Measurements from ENCODE around the gene MYMX. TPM values are rescaled to one million over a fixed set of nuclear protein-coding genes. Genes with fewer than 3 reads are reported as not detected.

The MYMX gene
- total RNA-seq, 1 donor from 2014 or later, result not detected

DNA sequence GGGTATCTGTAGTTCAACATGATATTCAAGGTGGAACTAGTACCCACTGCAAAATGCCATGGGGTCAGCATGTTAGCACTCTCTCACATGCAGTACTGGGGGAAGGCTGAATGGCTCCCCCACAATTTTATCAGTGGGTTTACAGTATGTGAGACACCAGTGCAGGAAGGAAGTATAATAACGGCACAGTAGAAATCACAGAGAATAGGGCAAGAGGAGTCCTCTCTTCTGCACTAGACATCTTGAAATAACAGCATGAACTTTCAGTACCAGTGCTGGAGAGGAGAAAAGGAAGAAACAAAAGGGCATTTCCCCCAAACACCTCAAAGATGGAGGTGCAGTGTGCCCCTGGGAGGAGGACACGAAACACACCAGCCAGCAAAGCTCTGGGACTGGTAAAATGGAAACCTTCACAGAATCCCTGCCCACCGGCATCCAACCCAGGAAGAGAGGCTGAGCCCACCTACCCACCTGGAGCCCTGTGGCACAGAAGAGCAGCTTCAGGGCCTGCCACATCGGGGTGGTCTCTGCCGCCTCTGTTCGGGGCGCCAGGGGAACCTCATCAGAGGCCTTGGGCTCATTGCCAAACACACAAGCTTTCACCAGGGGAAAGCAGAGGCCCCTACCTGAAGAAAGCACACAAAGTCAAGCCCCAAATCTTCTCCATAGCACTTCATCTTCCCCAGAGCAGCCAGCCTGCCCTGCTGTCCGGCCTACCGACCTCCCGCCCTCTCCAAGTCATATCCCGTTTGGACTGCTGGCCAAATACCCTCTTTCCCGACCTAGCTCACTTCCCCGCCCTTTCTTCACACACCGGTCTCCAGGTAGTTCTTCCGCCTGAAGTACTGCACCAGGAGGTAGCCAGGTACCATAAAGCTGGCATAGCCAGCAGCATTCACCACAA lies 39.4 kb downstream of the MYMX start:
- no peak for DNase-seq (ENCODE audit: low read depth)
- no peaks in the 10 kb centered on the region for H3K9me3 Mint-ChIP-seq (ENCODE audit: unreplicated experiment)
- Histone ChIP-seq H3K27me3 (ENCODE audit: insufficient read depth, low read length) (no peaks in the 10 kb centered on the region), H3K79me2 (ENCODE audit: insufficient read depth, low read length) (peaks cover 57% of the 10 kb centered on the region), H3K36me3 (ENCODE audit: insufficient read depth, low read length) (peaks cover 32% of the 10 kb centered on the region), H3K27ac (ENCODE audit: low read depth, low read length) (peak overlapping the region; percentile 68), H4K20me1 (ENCODE audit: insufficient read depth, low read length) (peaks cover 58% of the 10 kb centered on the region), H3K4me2 (ENCODE audit: low read length) (peak overlapping the region; percentile 100), H3K4me3 (ENCODE audit: insufficient read depth, low read depth, low read length) (peak overlapping the region; percentile 85), H2AFZ (ENCODE audit: low read depth, low read length) (no peak overlapping the region), H3K9me3 (ENCODE audit: insufficient read depth, low read depth, low read length) (no peaks in the 10 kb centered on the region), H3K9ac (ENCODE audit: low read length) (peak overlapping the region; percentile 90), H3K4me1 (ENCODE audit: insufficient read depth, low read length) (peaks cover 17% of the 10 kb centered on the region)
- H3K36me3 Mint-ChIP-seq (ENCODE audit: low read depth, unreplicated experiment), result peaks cover 19% of the 10 kb centered on the region
- H3K4me3 Mint-ChIP-seq (ENCODE audit: unreplicated experiment), result peak overlapping the region; percentile 93
- H3K27ac Mint-ChIP-seq (ENCODE audit: unreplicated experiment), result peak overlapping the region; percentile 45
- FAIRE-seq, result no peak
- H3K4me1 Mint-ChIP-seq (ENCODE audit: low read depth, unreplicated experiment), result peaks cover 41% of the 10 kb centered on the region
- no peak for TF ChIP-seq EZH2 (IDR thresholded peaks at IDR 0.05; ENCODE audit: insufficient read depth, low read length)
- TF ChIP-seq CTCF (IDR thresholded peaks at IDR 0.05; ENCODE audit: insufficient read depth, low read depth, low read length), result no peak
- H3K27me3 Mint-ChIP-seq (ENCODE audit: low read depth, unreplicated experiment), result no peaks in the 10 kb centered on the region

DNA sequence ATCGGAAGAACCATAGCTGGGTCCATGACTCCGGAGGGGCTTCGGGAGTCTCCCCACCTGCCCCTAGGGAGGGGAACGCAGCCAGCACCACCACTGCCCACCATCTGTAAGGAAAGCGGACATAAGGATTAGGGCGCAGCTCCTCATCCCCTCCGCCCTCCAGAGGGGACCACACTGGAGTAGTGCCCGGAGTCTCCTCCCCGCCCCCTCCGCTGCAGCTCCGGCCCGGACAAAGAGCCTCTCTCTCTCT lies 40.0 kb downstream of the MYMX start:
- peak overlapping the region; percentile 67 for H2AFZ ChIP-seq (ENCODE audit: low read depth, low read length)
- peaks cover 51% of the 10 kb centered on the region for H3K79me2 ChIP-seq (ENCODE audit: insufficient read depth, low read length)
- Mint-ChIP-seq H3K4me1 (ENCODE audit: low read depth, unreplicated experiment) (peaks cover 37% of the 10 kb centered on the region), H3K9me3 (ENCODE audit: unreplicated experiment) (no peaks in the 10 kb centered on the region), H3K27ac (ENCODE audit: unreplicated experiment) (peak overlapping the region; percentile 45), H3K36me3 (ENCODE audit: low read depth, unreplicated experiment) (peaks cover 14% of the 10 kb centered on the region), H3K27me3 (ENCODE audit: low read depth, unreplicated experiment) (no peaks in the 10 kb centered on the region), H3K4me3 (ENCODE audit: unreplicated experiment) (peak overlapping the region; percentile 93)
- H3K4me2 ChIP-seq (ENCODE audit: low read length), result peak overlapping the region; percentile 100
- peak overlapping the region; percentile 68 for H3K27ac ChIP-seq (ENCODE audit: low read depth, low read length)
- H3K9me3 ChIP-seq (ENCODE audit: insufficient read depth, low read depth, low read length), result no peaks in the 10 kb centered on the region
- no peak for TF ChIP-seq CTCF (IDR thresholded peaks at IDR 0.05; ENCODE audit: insufficient read depth, low read depth, low read length)
- TF ChIP-seq EZH2 (IDR thresholded peaks at IDR 0.05; ENCODE audit: insufficient read depth, low read length), result no peak
- H3K27me3 ChIP-seq (ENCODE audit: insufficient read depth, low read length), result no peaks in the 10 kb centered on the region
- peaks cover 17% of the 10 kb centered on the region for H3K4me1 ChIP-seq (ENCODE audit: insufficient read depth, low read length)
- H3K36me3 ChIP-seq (ENCODE audit: insufficient read depth, low read length), result peaks cover 27% of the 10 kb centered on the region
- H4K20me1 ChIP-seq (ENCODE audit: insufficient read depth, low read length), result peaks cover 52% of the 10 kb centered on the region
- peak overlapping the region; percentile 90 for H3K9ac ChIP-seq (ENCODE audit: low read length)
- no peak for DNase-seq (ENCODE audit: low read depth)
- FAIRE-seq, result no peak
- peak overlapping the region; percentile 85 for H3K4me3 ChIP-seq (ENCODE audit: insufficient read depth, low read depth, low read length)
